ENCODE results near the gene F7. TPM values are rescaled to one million over a fixed set of nuclear protein-coding genes. Genes with fewer than 3 reads are reported as not detected.

F7 gene
- total and polyA plus RNA-seq, 2 of the 4 experiments (the other 2 are of a cell fraction) = under 0.01 to 0.07 TPM

DNA sequence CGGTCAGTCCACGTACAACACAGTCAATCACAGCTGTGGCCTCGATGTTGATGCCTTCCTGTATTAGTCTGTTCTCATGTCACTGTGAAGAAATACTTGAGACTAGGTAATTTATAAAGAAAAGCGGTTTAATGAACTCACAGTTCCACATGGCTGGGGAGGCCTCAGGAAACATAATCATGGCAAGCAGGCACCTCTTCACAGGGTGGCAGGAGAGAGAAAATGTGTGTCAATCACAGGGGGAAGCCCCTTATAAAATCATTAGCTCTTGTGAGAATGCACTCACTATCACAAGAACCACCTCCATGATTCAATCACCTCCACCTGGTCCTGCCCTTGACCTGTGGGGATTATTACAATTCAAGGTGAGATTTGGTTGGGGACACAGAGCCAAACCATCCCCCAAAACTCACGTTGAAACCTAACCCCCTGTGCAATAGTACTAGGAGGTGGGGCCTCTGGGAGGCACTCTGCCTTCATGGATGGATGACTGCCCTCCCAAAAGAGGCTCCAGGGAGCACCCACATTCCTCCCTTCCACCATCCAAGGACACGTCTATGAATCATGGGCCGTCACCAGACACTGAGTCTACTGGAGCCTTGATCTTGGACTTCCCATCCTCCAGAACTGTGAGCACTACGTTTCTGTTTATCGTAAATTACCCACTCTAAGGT, 50.5 kb downstream of the F7 start:
- H2BK20ac ChIP-seq (ENCODE audit: low read depth, low read length) = no peak overlapping the region
- TF ChIP-seq MAFK (IDR thresholded peaks at IDR 0.05; ENCODE audit: low read depth, low read length) (no peak), USF2 (IDR thresholded peaks at IDR 0.05; ENCODE audit: low read depth, low read length) (no peak), RCOR1 (IDR thresholded peaks at IDR 0.05; ENCODE audit: insufficient replicate concordance, low read length) (no peak), ELK1 (IDR thresholded peaks at IDR 0.05; ENCODE audit: borderline replicate concordance, low read depth, low read length) (no peak), POLR2A (IDR thresholded peaks at IDR 0.05; ENCODE audit: low read depth, low read length) (no peak), CEBPB (IDR thresholded peaks at IDR 0.05; ENCODE audit: low read depth, low read length) (no peak), FOS (IDR thresholded peaks at IDR 0.05; ENCODE audit: low read depth, low read length) (no peak), CTCF (conservative IDR thresholded peaks at IDR 0.05; ENCODE audit: low read depth, low read length) (no peak), SMC3 (IDR thresholded peaks at IDR 0.05; ENCODE audit: low read depth, low read length) (no peak), RAD21 (IDR thresholded peaks at IDR 0.05; ENCODE audit: low read length) (no peak), CHD1 (IDR thresholded peaks at IDR 0.05; ENCODE audit: low read depth, low read length) (no peak), MAZ (IDR thresholded peaks at IDR 0.05; ENCODE audit: borderline replicate concordance, low read depth, low read length) (no peak), NFE2L2 (IDR thresholded peaks at IDR 0.05; ENCODE audit: low read depth, low read length) (no peak), BHLHE40 (IDR thresholded peaks at IDR 0.05; ENCODE audit: low read depth, low read length) (no peak), RFX5 (IDR thresholded peaks at IDR 0.05; ENCODE audit: low read depth, low read length) (no peak), MXI1 (IDR thresholded peaks at IDR 0.05; ENCODE audit: borderline replicate concordance, low read depth, low read length) (no peak)
- no TSS peak for BruUV-seq (replicated peaks)
- H3K23ac ChIP-seq (ENCODE audit: low read depth, low read length) = no peak overlapping the region
- H3K4ac ChIP-seq (ENCODE audit: low read depth, low read length) = no peak overlapping the region
- intact Hi-C loops (cut with micrococcal nuclease) (no loop called here), dilution Hi-C loops (cut with HindIII; ENCODE audit: low sequenced_read_pairs, unreplicated experiment) (no loop called here), in situ Hi-C loops (cut with MboI; ENCODE audit: low sequenced_read_pairs) (no loop called here)
- no peaks in the 10 kb centered on the region for H3K9me3 ChIP-seq (ENCODE audit: control insufficient read depth, insufficient read depth, low read length)
- H2AFZ ChIP-seq (replicated peaks; ENCODE audit: low read length, poor library complexity) = no peak overlapping the region
- H2AK5ac ChIP-seq (ENCODE audit: low read depth, low read length) = no peak overlapping the region
- no peak overlapping the region for H2BK5ac ChIP-seq (ENCODE audit: low read depth, low read length, poor library complexity, severe bottlenecking)
- DNase-seq = no peak
- peaks cover 11% of the 10 kb centered on the region for H3K4me1 ChIP-seq (ENCODE audit: control insufficient read depth, insufficient read depth, low read length)
- H3K79me1 ChIP-seq (ENCODE audit: low read depth in 1 of 2, low read length in 2 of 2) = no peaks in the 10 kb centered on the region
- no peak overlapping the region for H3K18ac ChIP-seq (ENCODE audit: low read depth, low read length)
- H3K4me2 ChIP-seq (ENCODE audit: low read depth, low read length) = no peak overlapping the region
- no peak for ATAC-seq (ENCODE audit: low read depth)
- WGBS, 2 experiments (ENCODE audit: extremely low coverage in 2 of 2, insufficient read length in 1 of 2) = no CpG with 5 or more reads among the region's 9 CpGs
- no peak overlapping the region for H3K56ac ChIP-seq (ENCODE audit: extremely low read depth, insufficient read depth, low read length)
- no peak overlapping the region for H3K9ac ChIP-seq (ENCODE audit: low read depth, low read length)
- H3K36me3 ChIP-seq (ENCODE audit: control insufficient read depth, insufficient read depth, low read length) = no peaks in the 10 kb centered on the region
- no peak overlapping the region for H2BK120ac ChIP-seq (ENCODE audit: low read depth, low read length)
- no peaks in the 10 kb centered on the region for H3K27me3 ChIP-seq (ENCODE audit: control insufficient read depth, insufficient read depth, low read length)
- H2BK15ac ChIP-seq (ENCODE audit: low read depth, low read length) = no peak overlapping the region
- no peak overlapping the region for H4K8ac ChIP-seq (ENCODE audit: low read depth in 2 of 2, low read length in 2 of 2)
- no peak overlapping the region for H2AK9ac ChIP-seq (replicated peaks; ENCODE audit: low read depth, low read length, poor library complexity)
- no peak overlapping the region for H3K4me3 ChIP-seq (ENCODE audit: insufficient read depth, low read depth, low read length)
- H4K91ac ChIP-seq (ENCODE audit: insufficient read depth, low read depth, low read length) = no peak overlapping the region
- no peak overlapping the region for H3K27ac ChIP-seq (ENCODE audit: insufficient read depth, low read length)
- H3K14ac ChIP-seq (replicated peaks; ENCODE audit: low read depth, low read length) = no peak overlapping the region
- no peak overlapping the region for H4K5ac ChIP-seq (ENCODE audit: low read depth, low read length)
- H3K9me1 ChIP-seq (ENCODE audit: insufficient read depth, low read length) = peaks cover 5% of the 10 kb centered on the region; the same call in 1 of the 2 replicates
- CTCF ChIA-PET = no interaction called here
- POLR2A ChIA-PET (ENCODE audit: unreplicated experiment) = no interaction called here
- H4K20me1 ChIP-seq (ENCODE audit: insufficient read depth, low read length) = no peaks in the 10 kb centered on the region
